Central memory CD8-positive, alpha-beta T cell (primary cell): ENCODE results near the gene TMEM86A.

Experiments
- ATAC-seq: fragments of 150-1000 bp; cut with Tn5 transposase; replicated peaks from 2 replicates; pipeline ENCODE4 v1.10.0; 2022; ENCODE audit warnings: mild to moderate bottlenecking, moderate FRiP score, moderate number of reproducible peaks; ENCODE audit not compliant: poor library complexity, severe bottlenecking; ENCODE audit errors: extremely low read depth
- DNase-seq, 2 donors: peaks; one replicate each; pipeline ENCODE4 v3.0.0; 2021; ENCODE audit warnings: low spot score in 2 of 2
- H3K27ac Mint-ChIP-seq: one replicate; pipeline ENCODE4 v1.8.0; 2022; ENCODE audit warnings: low read depth, mild to moderate bottlenecking, moderate library complexity, mixed read lengths
- H3K27me3 Mint-ChIP-seq: one replicate; pipeline ENCODE4 v1.8.0; 2022; ENCODE audit warnings: mixed read lengths
- H3K36me3 Mint-ChIP-seq: one replicate; pipeline ENCODE4 v1.8.0; 2022; ENCODE audit warnings: mild to moderate bottlenecking, moderate library complexity, mixed read lengths; ENCODE audit not compliant: insufficient read depth
- H3K4me1 Mint-ChIP-seq: one replicate; pipeline ENCODE4 v1.8.0; 2022; ENCODE audit warnings: mixed read lengths
- H3K4me3 Mint-ChIP-seq: one replicate; pipeline ENCODE4 v1.8.0; 2022; ENCODE audit warnings: mild to moderate bottlenecking, moderate library complexity, mixed read lengths
- H3K9me3 Mint-ChIP-seq: one replicate; pipeline ENCODE4 v1.8.0; 2022; ENCODE audit warnings: mixed read lengths

TMEM86A gene

GRCh38 chr11:18703001-18703763 lies 4.6 kb downstream of the TMEM86A start:
- no peaks in the 10 kb centered on the region for H3K9me3 Mint-ChIP-seq
- DNase-seq = no peak
- H3K36me3 Mint-ChIP-seq = peaks cover 11% of the 10 kb centered on the region
- ATAC-seq = no peak
- peaks cover 11% of the 10 kb centered on the region for H3K27me3 Mint-ChIP-seq
- H3K4me3 Mint-ChIP-seq = no peak overlapping the region
- H3K27ac Mint-ChIP-seq = no peak overlapping the region
- H3K4me1 Mint-ChIP-seq = peaks cover 29% of the 10 kb centered on the region

- peaks cover 9% of the 10 kb centered on the region for H3K36me3 Mint-ChIP-seq
- H3K27me3 Mint-ChIP-seq = peaks cover 11% of the 10 kb centered on the region
- H3K4me3 Mint-ChIP-seq = no peak overlapping the region
- no peaks in the 10 kb centered on the region for H3K9me3 Mint-ChIP-seq
- H3K4me1 Mint-ChIP-seq = peaks cover 24% of the 10 kb centered on the region
- ATAC-seq (no peak), DNase-seq (no peak)
- no peak overlapping the region for H3K27ac Mint-ChIP-seq
Measured at GRCh38 chr11:18704045-18704645, 5.6 kb downstream of the TMEM86A start.

GRCh38 chr11:18704698-18705097 lies 6.1 kb downstream of the TMEM86A start:
- DNase-seq (no peak), ATAC-seq (no peak)
- Mint-ChIP-seq H3K4me3 (no peak overlapping the region), H3K27me3 (peaks cover 11% of the 10 kb centered on the region), H3K36me3 (peaks cover 9% of the 10 kb centered on the region), H3K27ac (no peak overlapping the region), H3K9me3 (no peaks in the 10 kb centered on the region), H3K4me1 (peaks cover 19% of the 10 kb centered on the region)

GRCh38 chr11:18705651-18706281 lies 7.2 kb downstream of the TMEM86A start:
- H3K36me3 Mint-ChIP-seq = peaks cover 7% of the 10 kb centered on the region
- H3K4me3 Mint-ChIP-seq = peak overlapping the region; percentile 91
- ATAC-seq = no peak
- peaks cover 11% of the 10 kb centered on the region for H3K27me3 Mint-ChIP-seq
- DNase-seq = no peak
- H3K9me3 Mint-ChIP-seq = no peaks in the 10 kb centered on the region
- H3K4me1 Mint-ChIP-seq = peaks cover 11% of the 10 kb centered on the region
- peak overlapping the region; percentile 96 for H3K27ac Mint-ChIP-seq

- peak overlapping the region; percentile 91 for H3K4me3 Mint-ChIP-seq
- peaks cover 6% of the 10 kb centered on the region for H3K36me3 Mint-ChIP-seq
- H3K9me3 Mint-ChIP-seq = no peaks in the 10 kb centered on the region
- H3K27ac Mint-ChIP-seq = peak overlapping the region; percentile 96
- peaks cover 11% of the 10 kb centered on the region for H3K4me1 Mint-ChIP-seq
- peaks cover 11% of the 10 kb centered on the region for H3K27me3 Mint-ChIP-seq
- ATAC-seq = peak; percentile 88
- peak in 1 of 2 donors; percentile 27 for DNase-seq
Measured at GRCh38 chr11:18706330-18707243, 8.0 kb downstream of the TMEM86A start.

GRCh38 chr11:18707811-18708340 lies 9.3 kb downstream of the TMEM86A start:
- H3K4me1 Mint-ChIP-seq = peaks cover 11% of the 10 kb centered on the region
- no peaks in the 10 kb centered on the region for H3K9me3 Mint-ChIP-seq
- DNase-seq (no peak), ATAC-seq (no peak)
- no peak overlapping the region for H3K4me3 Mint-ChIP-seq
- H3K27ac Mint-ChIP-seq = no peak overlapping the region
- H3K27me3 Mint-ChIP-seq = peaks cover 11% of the 10 kb centered on the region
- H3K36me3 Mint-ChIP-seq = peaks cover 6% of the 10 kb centered on the region

GRCh38 chr11:18709414-18709813 lies 10.8 kb downstream of the TMEM86A start:
- no peak overlapping the region for H3K27ac Mint-ChIP-seq
- peaks cover 11% of the 10 kb centered on the region for H3K27me3 Mint-ChIP-seq
- DNase-seq (no peak), ATAC-seq (no peak)
- H3K9me3 Mint-ChIP-seq = no peaks in the 10 kb centered on the region
- H3K36me3 Mint-ChIP-seq = peaks cover 6% of the 10 kb centered on the region
- H3K4me1 Mint-ChIP-seq = peaks cover 11% of the 10 kb centered on the region
- H3K4me3 Mint-ChIP-seq = no peak overlapping the region

GRCh38 chr11:18710545-18710944 lies 12.0 kb downstream of the TMEM86A start:
- H3K4me1 Mint-ChIP-seq = peaks cover 11% of the 10 kb centered on the region
- ATAC-seq (no peak), DNase-seq (no peak)
- H3K9me3 Mint-ChIP-seq = no peaks in the 10 kb centered on the region
- H3K27ac Mint-ChIP-seq = no peak overlapping the region
- H3K4me3 Mint-ChIP-seq = no peak overlapping the region
- peaks cover 22% of the 10 kb centered on the region for H3K27me3 Mint-ChIP-seq
- H3K36me3 Mint-ChIP-seq = peaks cover 6% of the 10 kb centered on the region

GRCh38 chr11:18713646-18714442 lies 15.3 kb downstream of the TMEM86A start:
- Mint-ChIP-seq H3K4me3 (no peak overlapping the region), H3K27me3 (peaks cover 12% of the 10 kb centered on the region), H3K9me3 (no peaks in the 10 kb centered on the region), H3K36me3 (no peaks in the 10 kb centered on the region), H3K4me1 (no peaks in the 10 kb centered on the region), H3K27ac (no peak overlapping the region)
- no peak for ATAC-seq
- DNase-seq = no peak

- no peaks in the 10 kb centered on the region for H3K36me3 Mint-ChIP-seq
Measured at GRCh38 chr11:18714443-18714780, 15.8 kb downstream of the TMEM86A start.

GRCh38 chr11:18715476-18715875 lies 16.9 kb downstream of the TMEM86A start:
- Mint-ChIP-seq H3K9me3 (no peaks in the 10 kb centered on the region), H3K36me3 (no peaks in the 10 kb centered on the region), H3K27ac (no peak overlapping the region), H3K4me3 (no peak overlapping the region), H3K27me3 (peaks cover 12% of the 10 kb centered on the region), H3K4me1 (peaks cover 6% of the 10 kb centered on the region)
- DNase-seq (no peak), ATAC-seq (no peak)

More at GRCh38 chr11:18714443-18714780, 15.8 kb downstream of the TMEM86A start:
- no peaks in the 10 kb centered on the region for H3K4me1 Mint-ChIP-seq
- no peak overlapping the region for H3K27ac Mint-ChIP-seq
- H3K27me3 Mint-ChIP-seq = peaks cover 12% of the 10 kb centered on the region
- no peak for DNase-seq
- no peak overlapping the region for H3K4me3 Mint-ChIP-seq
- no peaks in the 10 kb centered on the region for H3K9me3 Mint-ChIP-seq
- ATAC-seq = no peak
